HepG2 (cell line): ENCODE results near the gene SPG7. TPM values are rescaled to one million over a fixed set of nuclear protein-coding genes. Genes with fewer than 3 reads are reported as not detected.

Experiments used
- ARNTL ChIP-seq: sonication (generic); formaldehyde crosslinking; IDR thresholded peaks from 2 replicates; pipeline ENCODE4 v1.4.0; 2020; ENCODE audit warnings: mild to moderate bottlenecking, missing genetic modification reagents
- BCL6 ChIP-seq: IDR thresholded peaks from 2 replicates; pipeline ENCODE4 v1.6.1; 2016; ENCODE audit warnings: missing genetic modification reagents, missing compliant biosample characterization
- CREM ChIP-seq, 2 experiments: sonication (generic) in 1 of 2; formaldehyde crosslinking in 1 of 2; IDR thresholded peaks; 2 replicates each; pipeline versions ENCODE4 v1.4.0 to v1.6.1; 2016 to 2020; ENCODE audit warnings: antibody characterized with exemption in 1 of 2, mild to moderate bottlenecking in 1 of 2, missing genetic modification reagents in 1 of 2
- GRHL1 ChIP-seq: sonication (generic); formaldehyde crosslinking; conservative IDR thresholded peaks from 2 replicates; pipeline ENCODE4 v1.8.0; 2022; ENCODE audit warnings: missing genetic modification reagents
- IKZF4 ChIP-seq: sonication (generic); formaldehyde crosslinking; IDR thresholded peaks from 2 replicates; pipeline ENCODE4 v1.5.1; 2020; ENCODE audit warnings: borderline replicate concordance, mild to moderate bottlenecking, low read depth, missing genetic modification reagents; ENCODE audit errors: not compliant biosample characterization
- PAXIP1 ChIP-seq: sonication (generic); formaldehyde crosslinking; conservative IDR thresholded peaks from 2 replicates; pipeline ENCODE4 v1.4.0; 2020; ENCODE audit warnings: mild to moderate bottlenecking, missing genetic modification reagents, moderate library complexity
- REST ChIP-seq, 2 experiments: IDR thresholded peaks; 2 replicates each; pipeline ENCODE4 v1.6.1; 2011 to 2012; ENCODE audit warnings: low read length in 2 of 2, borderline replicate concordance in 1 of 2, low read depth in 1 of 2, mild to moderate bottlenecking in 1 of 2, moderate library complexity in 1 of 2
- SRSF9 ChIP-seq: fragments of 200-400 bp; formaldehyde crosslinking; IDR thresholded peaks from 2 replicates; pipeline ENCODE4 v1.6.1; 2018; ENCODE audit warnings: borderline replicate concordance, mild to moderate bottlenecking, low read depth, low read length; ENCODE audit not compliant: insufficient read depth, poor library complexity, severe bottlenecking
- THRA ChIP-seq: sonication (generic); formaldehyde crosslinking; IDR thresholded peaks from 2 replicates; pipeline ENCODE4 v1.4.0; 2020; ENCODE audit warnings: missing genetic modification reagents, borderline replicate concordance
- ZFX ChIP-seq: sonication (generic); formaldehyde crosslinking; IDR thresholded peaks from 2 replicates; pipeline ENCODE4 v1.4.0; 2020; ENCODE audit warnings: mild to moderate bottlenecking, low read depth, missing genetic modification reagents, moderate library complexity
- ZHX1 ChIP-seq: sonication (generic); formaldehyde crosslinking; IDR thresholded peaks from 2 replicates; pipeline ENCODE4 v1.8.1; 2022; ENCODE audit warnings: low read depth, mild to moderate bottlenecking, missing genetic modification reagents
- ZNF670 ChIP-seq: sonication (generic); formaldehyde crosslinking; IDR thresholded peaks from 2 replicates; pipeline ENCODE4 v1.8.0; 2022; ENCODE audit warnings: mild to moderate bottlenecking, missing genetic modification reagents, borderline replicate concordance
- polyA plus RNA-seq, 8 experiments: library from polyadenylated mRNA; depleted of rRNA in 3 of 8; stranded (reverse) in 7 of 8; unstranded in 1 of 8; fragments of >200 nt; fragmentation: Illumina TruSeq in 4 of 8; extraction: Trizol in 4 of 8; gene quantifications; 2 replicates each; pipeline versions ENCODE4 v1.2.1 to v1.2.3, GENCODE V29; 2011 to 2016; ENCODE audit warnings: low read depth in 4 of 8, missing spikeins in 1 of 8, mixed read lengths in 1 of 8; ENCODE audit not compliant: insufficient read depth in 1 of 8
- total RNA-seq, 5 experiments: library from RNA; depleted of rRNA; stranded (reverse); fragments of >200 nt; fragmentation: Illumina TruSeq; extraction: Trizol; gene quantifications; 2 replicates each; pipeline ENCODE4 v1.2.3, GENCODE V29; 2016; ENCODE audit warnings: low read depth in 1 of 5

Gene SPG7
- total and polyA plus RNA-seq, 2 of the 13 experiments (the other 11 are each of a cell fraction or from before 2014, with no cell fraction given), result 66.0 to 136 TPM

GRCh38 chr16:89545044-89545830, 37.0 kb downstream of the SPG7 start (continued):
- TF ChIP-seq ZFX (CRISPR knock-in tag), result peak; percentile 89
- TF ChIP-seq THRA (CRISPR knock-in tag), result peak; percentile 23; the same call in 1 of the 2 replicates
- TF ChIP-seq ZHX1 (CRISPR knock-in tag), result no peak
- TF ChIP-seq SRSF9, result no peak
- TF ChIP-seq PAXIP1 (CRISPR knock-in tag), result peak; percentile 95
- TF ChIP-seq BCL6 (CRISPR knock-in tag), result no peak; the same call in 1 of the 2 replicates
- no peak for TF ChIP-seq GRHL1 (CRISPR knock-in tag)
- TF ChIP-seq ZNF670, result 0 out of 2 replicates have a peak, but pooled peaks have one; percentile 71
- peak; percentile 36; the same call in 1 of the 2 replicates for TF ChIP-seq ARNTL (CRISPR knock-in tag)
- no peak for TF ChIP-seq IKZF4 (CRISPR knock-in tag)
- TF ChIP-seq CREM (IDR thresholded peaks at IDR 0.05), result peak; percentile 43; the same call in 1 of the 2 replicates
- TF ChIP-seq CREM (CRISPR knock-in tag; IDR thresholded peaks at IDR 0.05), result no peak
- 0 out of 4 replicates have a peak, but pooled peaks of 1 of the 2 experiments have one; percentile 17 for TF ChIP-seq REST (IDR thresholded peaks at IDR 0.05; ENCODE audit: borderline replicate concordance in 1 of 2, low read depth in 1 of 2, low read length in 2 of 2)
